GM10266 (cell line): Measurements from ENCODE around the gene HIC1.

Experiments
- DNase-seq: peaks from one replicate; pipeline ENCODE4 v3.0.0; 2012; ENCODE audit errors: extremely low spot score
- CTCF ChIP-seq: IDR thresholded peaks from 2 replicates; pipeline ENCODE4 v1.5.1; 2012; ENCODE audit warnings: mild to moderate bottlenecking, low read depth; ENCODE audit not compliant: control insufficient read depth, insufficient read depth; ENCODE audit errors: missing control alignments

The HIC1 gene

GRCh38 chr17:2060681-2061440 lies 6.0 kb downstream of the HIC1 start:
- DNase-seq: no peak
- no peak for TF ChIP-seq CTCF

GRCh38 chr17:2061441-2061958 lies 6.6 kb downstream of the HIC1 start:
- no peak for TF ChIP-seq CTCF
- DNase-seq: no peak

- DNase-seq: no peak
- no peak for TF ChIP-seq CTCF
These were observed 7.8 kb downstream of the HIC1 start for GRCh38 chr17:2062571-2063183.

GRCh38 chr17:2063261-2064146 lies 8.6 kb downstream of the HIC1 start:
- DNase-seq: no peak
- TF ChIP-seq CTCF: no peak

GRCh38 chr17:2064147-2064489 lies 9.2 kb downstream of the HIC1 start:
- DNase-seq: no peak
- no peak for TF ChIP-seq CTCF

- TF ChIP-seq CTCF: no peak
These were observed 9.6 kb downstream of the HIC1 start for GRCh38 chr17:2064520-2064971.

More at GRCh38 chr17:2064520-2064971, 9.6 kb downstream of the HIC1 start:
- no peak for DNase-seq
